GM21423 (cell line): ENCODE measurements around the gene EPHA8.

ENCODE experiments used
- ATAC-seq: cut with Tn5 transposase; IDR thresholded peaks from one replicate; pipeline ENCODE4 v1.9.1; 2021; ENCODE audit warnings: mild to moderate bottlenecking, moderate library complexity; ENCODE audit not compliant: unreplicated experiment

Gene EPHA8

GRCh38 chr1:22641247-22641646 lies 78.0 kb downstream of the EPHA8 start:
- ATAC-seq: no peak

GRCh38 chr1:22641906-22642636 lies 78.8 kb downstream of the EPHA8 start:
- ATAC-seq: no peak

GRCh38 chr1:22643381-22643780 lies 80.1 kb downstream of the EPHA8 start, which contains the start of gene C1QC:
Gene C1QC (plus strand): TSS chr1:22643633. CDS start chr1:22644024, 391 bp downstream.
- no peak for ATAC-seq

- ATAC-seq: no peak
Observed at GRCh38 chr1:22643928-22644327, 80.6 kb downstream of the EPHA8 start.

GRCh38 chr1:22645931-22646330 lies 82.6 kb downstream of the EPHA8 start:
- no peak for ATAC-seq

- ATAC-seq: no peak
Observed at GRCh38 chr1:22646384-22646783, 83.1 kb downstream of the EPHA8 start.

- no peak for ATAC-seq
Observed at GRCh38 chr1:22650089-22650693, 86.9 kb downstream of the EPHA8 start.

- ATAC-seq: no peak
Observed at GRCh38 chr1:22651941-22652856, 88.9 kb downstream of the EPHA8 start.

GRCh38 chr1:22652881-22653316 lies 89.6 kb downstream of the EPHA8 start, which contains the start of gene C1QB:
Gene C1QB (plus strand): TSS chr1:22653236. CDS start chr1:22659463, 6,227 bp downstream.
- no peak for ATAC-seq
